Measurements from ENCODE around the gene VASH2.

DNA sequence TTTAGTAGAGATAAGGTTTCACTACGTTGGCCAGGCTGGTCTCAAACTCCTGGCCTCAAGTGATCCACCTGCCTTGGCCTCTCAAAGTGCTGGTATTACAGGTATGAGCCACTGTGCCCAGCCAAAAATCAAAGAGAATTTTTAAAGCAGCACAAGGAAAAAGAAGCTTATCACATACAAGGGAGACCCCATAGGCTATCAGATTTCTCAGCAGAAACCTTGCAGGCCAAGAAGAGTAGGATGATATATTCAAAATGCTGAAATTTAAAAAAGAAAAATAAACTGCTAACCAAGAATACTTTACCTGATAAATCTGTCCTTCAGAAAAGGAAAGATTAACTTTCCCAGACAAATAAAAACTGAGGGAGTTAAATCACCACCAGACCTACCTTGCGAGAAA is 49.1 kb upstream of the VASH2 start:
- TF ChIP-seq, protein P1, sequence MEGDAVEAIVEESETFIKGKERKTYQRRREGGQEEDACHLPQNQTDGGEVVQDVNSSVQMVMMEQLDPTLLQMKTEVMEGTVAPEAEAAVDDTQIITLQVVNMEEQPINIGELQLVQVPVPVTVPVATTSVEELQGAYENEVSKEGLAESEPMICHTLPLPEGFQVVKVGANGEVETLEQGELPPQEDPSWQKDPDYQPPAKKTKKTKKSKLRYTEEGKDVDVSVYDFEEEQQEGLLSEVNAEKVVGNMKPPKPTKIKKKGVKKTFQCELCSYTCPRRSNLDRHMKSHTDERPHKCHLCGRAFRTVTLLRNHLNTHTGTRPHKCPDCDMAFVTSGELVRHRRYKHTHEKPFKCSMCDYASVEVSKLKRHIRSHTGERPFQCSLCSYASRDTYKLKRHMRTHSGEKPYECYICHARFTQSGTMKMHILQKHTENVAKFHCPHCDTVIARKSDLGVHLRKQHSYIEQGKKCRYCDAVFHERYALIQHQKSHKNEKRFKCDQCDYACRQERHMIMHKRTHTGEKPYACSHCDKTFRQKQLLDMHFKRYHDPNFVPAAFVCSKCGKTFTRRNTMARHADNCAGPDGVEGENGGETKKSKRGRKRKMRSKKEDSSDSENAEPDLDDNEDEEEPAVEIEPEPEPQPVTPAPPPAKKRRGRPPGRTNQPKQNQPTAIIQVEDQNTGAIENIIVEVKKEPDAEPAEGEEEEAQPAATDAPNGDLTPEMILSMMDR (IDR thresholded peaks at IDR 0.05), result no peak
- TF ChIP-seq POLR2A (IDR thresholded peaks at IDR 0.05) (no peak), POLR2AphosphoS5 (IDR thresholded peaks at IDR 0.05; ENCODE audit: insufficient read depth in 1 of 2, low read depth in 1 of 2) (no peak)

All from vagina (tissue), 2 donors.